ENCODE results near the gene SCRN2.

The SCRN2 gene

DNA sequence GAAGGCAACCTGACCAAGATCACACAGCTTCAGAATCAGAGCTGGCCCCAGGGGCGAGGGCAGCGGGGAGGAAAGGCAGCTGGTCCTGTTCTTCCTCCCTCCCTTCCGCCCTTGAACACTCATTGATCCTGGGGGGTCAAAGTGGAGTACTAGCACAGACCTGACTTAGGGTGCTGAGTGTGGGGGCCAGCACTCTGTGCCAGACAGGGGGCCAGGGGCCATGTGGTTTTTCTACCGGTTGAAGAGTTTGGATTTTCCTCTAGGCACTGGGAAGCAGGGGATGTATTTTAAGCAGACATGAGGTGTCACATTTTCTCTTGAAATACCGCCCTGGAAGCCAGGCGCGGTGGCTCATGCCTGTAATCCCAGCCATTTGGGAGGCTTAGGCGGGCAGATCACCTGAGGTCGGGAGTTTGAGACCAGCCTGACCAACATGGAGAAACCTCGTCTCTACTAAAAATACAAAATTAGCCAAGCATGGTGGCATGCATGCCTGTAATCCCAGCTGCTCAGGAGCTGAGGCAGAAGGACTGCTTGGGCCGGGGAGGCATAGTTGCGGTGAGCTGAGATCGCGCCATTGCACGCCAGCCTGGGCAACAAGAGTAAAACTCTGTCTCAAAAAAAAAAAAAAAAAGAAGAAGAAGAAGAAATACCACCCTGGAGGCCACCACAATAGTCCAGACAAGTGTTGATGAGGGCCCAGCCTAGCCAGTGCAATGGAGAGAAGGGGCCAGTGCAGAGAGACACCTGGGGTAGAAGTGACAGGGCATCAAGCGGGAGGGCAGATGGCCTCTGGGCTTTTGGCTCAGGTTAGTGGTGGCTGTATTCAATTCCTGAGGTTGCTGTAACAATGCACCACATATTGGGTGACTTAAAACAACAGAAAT, 34.8 kb downstream of the SCRN2 start:
- DNase-seq (ENCODE audit: low read depth in 2 of 2): no peak

DNA sequence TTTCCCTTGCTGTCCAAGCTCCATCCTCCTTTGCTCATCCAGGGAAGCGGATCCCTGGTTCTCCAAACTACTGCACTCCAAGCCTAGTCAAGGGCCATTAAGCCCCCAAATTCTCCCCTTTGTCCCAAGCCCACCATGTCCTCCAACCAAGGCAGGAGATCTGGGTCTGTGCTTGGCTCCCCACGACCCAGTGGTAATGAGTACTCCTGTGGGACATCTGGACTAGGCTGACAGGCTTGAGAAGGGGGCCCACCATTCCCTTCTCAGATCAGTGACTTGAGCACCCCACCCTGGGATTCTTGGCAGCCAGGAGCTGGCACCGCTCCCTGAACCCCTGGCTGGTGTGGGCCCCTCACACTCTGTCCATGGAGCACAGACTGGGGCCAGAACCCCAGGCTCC, 36.6 kb downstream of the SCRN2 start:
- DNase-seq (ENCODE audit: low read depth in 2 of 2): no peak

DNA sequence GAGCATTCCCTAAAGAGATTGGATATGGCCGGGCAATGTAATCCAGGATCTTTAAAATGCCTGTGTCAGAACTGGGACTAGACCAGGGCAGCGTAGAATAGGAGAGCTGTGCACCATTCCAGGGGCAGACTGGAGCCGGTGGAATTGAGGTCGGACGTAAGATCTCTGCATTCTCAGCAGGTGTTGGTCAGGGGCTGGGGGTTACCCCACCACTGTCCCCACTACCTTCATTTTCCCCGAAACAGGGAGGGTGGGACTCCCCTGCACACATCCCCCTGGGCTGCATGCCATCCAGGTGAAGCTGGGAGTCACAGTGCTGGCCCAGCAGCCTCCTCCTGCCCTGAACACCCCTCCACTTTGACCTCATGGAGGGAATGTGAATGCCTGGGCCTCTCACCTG, 37.3 kb downstream of the SCRN2 start:
- no peak for DNase-seq (ENCODE audit: low read depth in 2 of 2)

- no peak for DNase-seq (ENCODE audit: low read depth in 2 of 2)
Observed at GRCh38 chr17:47803201-47803600, 37.9 kb downstream of the SCRN2 start.

GRCh38 chr17:47802341-47803022, 38.6 kb downstream of the SCRN2 start:
- DNase-seq (ENCODE audit: low read depth in 2 of 2): peak; percentile 42 to 52

GRCh38 chr17:47801906-47802305, 39.2 kb downstream of the SCRN2 start:
- no peak for DNase-seq (ENCODE audit: low read depth in 2 of 2)

DNA sequence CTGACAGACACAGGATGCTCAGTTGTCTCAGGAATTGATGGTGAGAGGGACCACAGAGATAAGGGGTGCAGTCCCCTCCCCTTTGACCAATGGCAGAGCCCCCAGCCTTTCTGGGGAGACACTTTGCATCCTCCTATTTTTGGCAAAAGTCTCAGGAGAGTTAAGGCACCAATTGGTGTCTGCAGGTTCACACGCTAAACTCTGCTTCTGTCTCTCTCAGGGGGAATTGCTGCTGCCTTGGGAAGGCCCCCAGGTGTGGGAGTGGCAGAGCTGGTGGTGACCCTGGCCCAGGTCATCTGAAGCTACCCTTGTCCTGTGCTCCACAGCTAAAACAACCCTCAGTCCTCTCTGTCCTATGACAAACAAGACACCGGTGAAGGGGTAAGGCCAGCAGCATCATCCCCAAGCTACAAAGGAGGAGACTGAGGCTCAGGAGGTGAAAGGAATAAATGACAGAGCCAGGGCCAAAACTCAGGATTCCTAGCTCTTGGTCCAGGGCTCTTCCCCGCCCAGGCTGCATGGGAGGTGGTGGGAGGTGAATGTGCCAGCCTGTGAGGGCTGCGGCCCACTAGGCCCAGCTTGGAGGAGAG, 39.8 kb downstream of the SCRN2 start:
- DNase-seq (ENCODE audit: low read depth in 2 of 2): no peak

DNA sequence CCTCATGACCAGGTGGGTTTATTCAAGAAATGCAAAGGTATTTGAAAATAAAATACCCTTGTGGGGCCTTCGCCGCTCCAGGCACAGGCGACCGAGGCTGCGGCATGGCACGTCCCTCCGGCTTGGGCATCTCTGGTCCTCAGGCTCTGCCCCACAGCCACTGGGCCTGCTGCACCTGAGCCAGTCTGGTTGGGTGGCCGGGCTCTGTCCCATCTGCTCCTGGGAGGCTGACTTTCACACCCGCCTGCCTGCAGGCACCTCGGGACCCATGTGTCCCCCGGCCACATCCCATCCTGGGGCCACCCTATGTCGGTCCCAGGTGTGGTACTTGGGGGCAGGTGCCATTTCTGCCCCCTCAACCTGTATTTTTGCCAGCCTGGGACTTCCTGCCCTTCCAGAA, 40.4 kb downstream of the SCRN2 start:
- DNase-seq (ENCODE audit: low read depth in 2 of 2): no peak

- no peak for DNase-seq (ENCODE audit: low read depth in 2 of 2)
Observed at GRCh38 chr17:47797797-47798196, 43.3 kb downstream of the SCRN2 start.

GRCh38 chr17:47792979-47793378, 48.1 kb downstream of the SCRN2 start:
- DNase-seq (ENCODE audit: low read depth in 2 of 2): no peak

GRCh38 chr17:47792457-47792856, 48.6 kb downstream of the SCRN2 start:
- DNase-seq (ENCODE audit: low read depth in 2 of 2): no peak

GRCh38 chr17:47791025-47791424, 50.0 kb downstream of the SCRN2 start:
- DNase-seq (ENCODE audit: low read depth in 2 of 2): no peak

DNA sequence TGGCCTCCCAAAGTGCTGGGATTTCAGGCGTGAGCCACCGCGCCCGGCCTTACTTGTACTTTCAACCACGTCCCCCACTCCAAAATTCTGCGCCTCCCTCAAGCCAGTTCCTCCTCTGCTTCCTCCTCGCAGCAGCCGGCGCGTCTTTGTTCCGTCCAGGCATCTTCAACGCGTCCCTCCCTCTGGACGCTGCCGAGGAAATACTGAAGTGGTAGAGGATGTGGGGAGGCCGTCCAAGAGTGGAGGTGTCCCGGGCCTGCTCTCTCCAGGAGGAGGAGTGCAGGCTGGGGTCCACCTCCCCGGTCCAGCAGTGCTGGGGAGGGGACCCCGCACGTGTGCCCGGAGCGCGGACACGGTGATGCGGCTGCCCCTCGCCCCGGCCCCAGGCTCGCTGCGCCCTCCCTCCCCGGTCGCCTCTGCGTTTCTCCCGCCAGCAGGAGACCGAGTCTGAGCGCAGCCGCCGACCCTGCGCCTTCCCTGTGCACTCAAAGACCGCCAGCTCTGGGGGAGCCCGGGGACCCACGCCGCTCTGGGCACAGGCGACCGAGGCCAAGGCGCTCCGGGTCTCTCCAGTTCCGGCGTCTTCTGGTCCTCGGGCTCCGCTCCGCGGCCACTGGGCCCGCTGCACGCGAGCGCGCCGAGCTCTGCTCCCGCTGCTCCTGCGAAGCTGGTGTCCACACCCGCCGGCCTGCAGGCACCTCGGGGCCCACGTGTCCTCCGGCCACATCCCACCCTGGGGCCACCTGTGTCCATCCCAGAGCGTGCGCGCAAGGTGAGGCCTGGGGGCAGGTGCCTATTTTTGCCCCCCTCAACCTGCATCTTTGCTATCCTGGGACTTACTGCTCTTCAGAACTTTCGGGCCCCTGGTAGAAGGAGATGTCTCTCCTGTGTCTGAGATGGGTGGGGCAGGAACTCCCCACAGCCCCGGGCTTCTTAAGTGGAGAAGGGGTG, 51.2 kb downstream of the SCRN2 start:
- DNase-seq (ENCODE audit: low read depth in 2 of 2): peak; percentile 46 to 52

Measured in activated CD4-positive, alpha-beta T cell treated with anti-CD3 and anti-CD28 coated beads for 24 hours (primary cell).